IMR-90 (cell line): ENCODE measurements around the gene NCLN. TPM values are rescaled to one million over a fixed set of nuclear protein-coding genes. Genes with fewer than 3 reads are reported as not detected.
A peak's percentile ranks its signal among the peaks of the same experiment; 100 is the strongest.

Experiments used
- ATAC-seq: fragments of 200-7000 bp; cut with Tn5 transposase; 2 replicates; pipeline ENCODE4 v1.9.1; 2020; ENCODE audit warnings: low read depth, mild to moderate bottlenecking, moderate library complexity
- BruUV-seq: library from RNA; stranded (reverse); fragments of 400-500 nt; replicated peaks from 2 replicates; lab custom pipeline; 2021; lab: Mats Ljungman, UMichigan
- CTCF ChIA-PET: fragments of 300-600 bp; formaldehyde crosslinking; extraction: SDS; loops from one replicate; lab custom pipeline; 2021; ENCODE audit warnings: antibody characterized with exemption; lab: Yijun Ruan, JAX
- POLR2A ChIA-PET: fragments of 300-600 bp; sonication (Branson Sonifier 250); formaldehyde crosslinking; loops from one replicate; lab custom pipeline; 2022; ENCODE audit warnings: antibody characterized with exemption; ENCODE audit not compliant: unreplicated experiment; lab: Charles Lee
- DNase-seq: peaks from one replicate; pipeline ENCODE4 v3.0.0; 2013
- H2AFZ ChIP-seq: replicated peaks from 2 replicates; pipeline ENCODE3; 2013; ENCODE audit warnings: low read length, mild to moderate bottlenecking; ENCODE audit not compliant: poor library complexity
- H2AK5ac ChIP-seq: 2 replicates; pipeline ENCODE4 v1.6.1; 2013; ENCODE audit warnings: low read depth, low read length, inconsistent platforms
- H2AK9ac ChIP-seq: replicated peaks from 2 replicates; pipeline ENCODE3; 2013; ENCODE audit warnings: mild to moderate bottlenecking, low read depth, low read length, moderate library complexity; ENCODE audit not compliant: poor library complexity
- H2BK120ac ChIP-seq: 2 replicates; pipeline ENCODE4 v1.6.1; 2013; ENCODE audit warnings: low read depth, low read length, inconsistent platforms
- H2BK15ac ChIP-seq: 3 replicates; pipeline ENCODE4 v1.6.1; 2013; ENCODE audit warnings: low read depth, low read length, inconsistent platforms
- H2BK20ac ChIP-seq: 2 replicates; pipeline ENCODE4 v1.6.1; 2013; ENCODE audit warnings: low read depth, mild to moderate bottlenecking, inconsistent platforms, low read length, moderate library complexity
- H2BK5ac ChIP-seq: 2 replicates; pipeline ENCODE4 v1.6.1; 2013; ENCODE audit warnings: mild to moderate bottlenecking, low read depth, low read length, inconsistent platforms; ENCODE audit not compliant: poor library complexity, severe bottlenecking
- H3K14ac ChIP-seq: replicated peaks from 2 replicates; pipeline ENCODE4 v1.6.1; 2013; ENCODE audit warnings: low read depth, low read length, inconsistent platforms
- H3K18ac ChIP-seq: 2 replicates; pipeline ENCODE4 v1.6.1; 2013; ENCODE audit warnings: low read depth, low read length, control low read depth
- H3K23ac ChIP-seq: 2 replicates; pipeline ENCODE4 v1.6.1; 2013; ENCODE audit warnings: low read depth, low read length, inconsistent platforms
- H3K27ac ChIP-seq: 2 replicates; pipeline ENCODE4 v1.5.1; 2013; ENCODE audit warnings: mild to moderate bottlenecking, control low read depth, low read length; ENCODE audit not compliant: insufficient read depth
- H3K27me3 ChIP-seq: 2 replicates; pipeline ENCODE4 v1.6.1; 2013; ENCODE audit warnings: low read length; ENCODE audit not compliant: control insufficient read depth, insufficient read depth
- H3K36me3 ChIP-seq: 2 replicates; pipeline ENCODE4 v1.6.1; 2013; ENCODE audit warnings: low read length, mixed read lengths; ENCODE audit not compliant: control insufficient read depth, insufficient read depth
- H3K4ac ChIP-seq: 2 replicates; pipeline ENCODE4 v1.6.1; 2013; ENCODE audit warnings: low read depth, low read length, inconsistent platforms
- H3K4me1 ChIP-seq: 2 replicates; pipeline ENCODE4 v1.6.1; 2013; ENCODE audit warnings: low read length, mixed read lengths; ENCODE audit not compliant: control insufficient read depth, insufficient read depth
- H3K4me2 ChIP-seq: 2 replicates; pipeline ENCODE4 v1.6.1; 2013; ENCODE audit warnings: low read depth, mild to moderate bottlenecking, control low read depth, low read length, moderate library complexity
- H3K4me3 ChIP-seq: 2 replicates; pipeline ENCODE4 v1.5.1; 2013; ENCODE audit warnings: low read depth, mild to moderate bottlenecking, control low read depth, low read length, moderate library complexity; ENCODE audit not compliant: insufficient read depth
- H3K56ac ChIP-seq: 2 replicates; pipeline ENCODE4 v1.6.1; 2013; ENCODE audit warnings: low read length, inconsistent platforms; ENCODE audit not compliant: insufficient read depth; ENCODE audit errors: extremely low read depth
- H3K79me1 ChIP-seq, 2 experiments: 2 replicates each; pipeline ENCODE4 v1.6.1; 2013; ENCODE audit warnings: low read length in 2 of 2, inconsistent platforms in 1 of 2, low read depth in 1 of 2
- H3K9ac ChIP-seq: 2 replicates; pipeline ENCODE4 v1.6.1; 2013; ENCODE audit warnings: low read depth, low read length, control low read depth
- H3K9me1 ChIP-seq: 2 replicates; pipeline ENCODE4 v1.6.1; 2013; ENCODE audit warnings: low read length, inconsistent platforms; ENCODE audit not compliant: insufficient read depth
- H3K9me3 ChIP-seq: 2 replicates; pipeline ENCODE4 v1.6.1; 2013; ENCODE audit warnings: low read length; ENCODE audit not compliant: control insufficient read depth, insufficient read depth
- H4K20me1 ChIP-seq: 2 replicates; pipeline ENCODE4 v1.6.1; 2013; ENCODE audit warnings: low read length, inconsistent platforms; ENCODE audit not compliant: insufficient read depth
- H4K5ac ChIP-seq: 2 replicates; pipeline ENCODE4 v1.6.1; 2013; ENCODE audit warnings: mild to moderate bottlenecking, low read depth, low read length, control low read depth
- H4K8ac ChIP-seq, 2 experiments: 2 replicates each; pipeline ENCODE4 v1.6.1; 2013; ENCODE audit warnings: low read depth in 2 of 2, low read length in 2 of 2, control low read depth in 1 of 2, inconsistent platforms in 1 of 2
- H4K91ac ChIP-seq: 2 replicates; pipeline ENCODE4 v1.6.1; 2013; ENCODE audit warnings: low read depth, low read length, inconsistent platforms; ENCODE audit not compliant: insufficient read depth
- MAZ ChIP-seq: IDR thresholded peaks from 2 replicates; pipeline ENCODE4 v1.6.1; 2012; ENCODE audit warnings: low read depth, mild to moderate bottlenecking, low read length, improper control_type of control experiment, moderate library complexity, borderline replicate concordance
- POLR2A ChIP-seq: IDR thresholded peaks from 2 replicates; pipeline ENCODE4 v1.6.1; 2012; ENCODE audit warnings: mild to moderate bottlenecking, low read depth, low read length
- RFX5 ChIP-seq: IDR thresholded peaks from 2 replicates; pipeline ENCODE4 v1.8.0; 2012; ENCODE audit warnings: low read depth, mild to moderate bottlenecking, low read length, moderate library complexity
- WGBS, 2 experiments: methylation state at CpG; one replicate each; pipeline versions ENCODE4 v1.1.5 to v1.1.7; 2013; ENCODE audit warnings: missing lambda C conversion rate in 2 of 2; ENCODE audit not compliant: insufficient read length in 1 of 2; ENCODE audit errors: extremely low coverage in 2 of 2; 5-methylcytosine and 5-hydroxymethylcytosine counted together
- dilution Hi-C: fragments of 300-500 bp; cut with HindIII; formaldehyde crosslinking; loops from one replicate; pipeline ENCODE4 v1.14.3; 2018; ENCODE audit warnings: low sequenced_read_pairs; ENCODE audit not compliant: unreplicated experiment
- in situ Hi-C: fragments of 300-500 bp; cut with MboI; formaldehyde crosslinking; loops from 3 replicates; pipeline ENCODE4 v1.14.3; 2019; ENCODE audit warnings: low sequenced_read_pairs, inconsistent platforms, mixed read lengths
- intact Hi-C: fragments of 100-400 bp; cut with micrococcal nuclease; formaldehyde crosslinking; loops from 2 replicates; pipeline ENCODE4 v1.10.0; 2022
- polyA plus RNA-seq, 3 experiments: library from polyadenylated mRNA; depleted of rRNA; stranded (reverse); fragments of >200 nt; gene quantifications; 2 replicates each; pipeline ENCODE4 v1.2.3, GENCODE V29; 2012; ENCODE audit warnings: low replicate concordance in 1 of 3
- total RNA-seq: library from RNA; depleted of rRNA; stranded (reverse); fragments of >200 nt; gene quantifications from 2 replicates; pipeline ENCODE4 v1.2.3, GENCODE V29; 2012
- TF ChIP-seq, protein P1 (sequence below): conservative IDR thresholded peaks from 2 replicates; pipeline ENCODE4 v1.5.1; 2012; ENCODE audit warnings: mild to moderate bottlenecking, low read depth, low read length, improper control_type of control experiment

NCLN gene
- total and polyA plus RNA-seq, 2 of the 4 experiments (the other 2 are of a cell fraction), result 32.8 to 90.8 TPM

- in situ Hi-C loops (no loop called here), intact Hi-C loops (no loop called here), dilution Hi-C loops (no loop called here)
- POLR2A ChIA-PET, result no interaction called here
- Histone ChIP-seq H2BK5ac (no peak within 1 kb of the TSS), H3K27me3 (peaks cover 43% of the 10 kb centered on the region), H3K9ac (no peak within 1 kb of the TSS), H4K8ac (no peak within 1 kb of the TSS), H3K4me1 (peaks cover 2% of the 10 kb centered on the region; the same call in 1 of the 2 replicates), H2AFZ (peak within 1 kb of the TSS; percentile 83), H3K4ac (no peak within 1 kb of the TSS), H2BK15ac (no peak within 1 kb of the TSS), H2AK5ac (no peak within 1 kb of the TSS), H2AK9ac (peak within 1 kb of the TSS; percentile 28), H3K9me3 (no peaks in the 10 kb centered on the region), H3K23ac (no peak within 1 kb of the TSS), H2BK120ac (no peak within 1 kb of the TSS), H3K27ac (no peak within 1 kb of the TSS), H3K4me3 (peak within 1 kb of the TSS; percentile 41; the same call in 1 of the 2 replicates), H2BK20ac (no peak within 1 kb of the TSS), H3K9me1 (no peaks in the 10 kb centered on the region), H3K18ac (no peak within 1 kb of the TSS), H3K56ac (no peak within 1 kb of the TSS), H4K5ac (no peak within 1 kb of the TSS), H3K14ac (no peak within 1 kb of the TSS), H3K36me3 (no peaks in the 10 kb centered on the region), H4K20me1 (no peaks in the 10 kb centered on the region; the same call in 1 of the 2 replicates), H3K79me1 (no peaks in the 10 kb centered on the region), H4K91ac (no peak within 1 kb of the TSS), H3K4me2 (peak within 1 kb of the TSS; percentile 73)
- CTCF ChIA-PET, result interaction anchor here (0.7 kb wide), 1 partner anchor 9 kb away, joined by 3 read pairs; no protein-coding TSS in a partner anchor
- BruUV-seq, result no TSS peak
- no peak for DNase-seq
- WGBS, 2 experiments, result 1% methylated on average over 21 of the region's 94 CpGs; no CpG with 5 or more reads in 1 of the 2 experiments
- TF ChIP-seq POLR2A (no peak), MAZ (peak; percentile 49; the same call in 1 of the 2 replicates), RFX5 (no peak)
- TF ChIP-seq, protein P1, sequence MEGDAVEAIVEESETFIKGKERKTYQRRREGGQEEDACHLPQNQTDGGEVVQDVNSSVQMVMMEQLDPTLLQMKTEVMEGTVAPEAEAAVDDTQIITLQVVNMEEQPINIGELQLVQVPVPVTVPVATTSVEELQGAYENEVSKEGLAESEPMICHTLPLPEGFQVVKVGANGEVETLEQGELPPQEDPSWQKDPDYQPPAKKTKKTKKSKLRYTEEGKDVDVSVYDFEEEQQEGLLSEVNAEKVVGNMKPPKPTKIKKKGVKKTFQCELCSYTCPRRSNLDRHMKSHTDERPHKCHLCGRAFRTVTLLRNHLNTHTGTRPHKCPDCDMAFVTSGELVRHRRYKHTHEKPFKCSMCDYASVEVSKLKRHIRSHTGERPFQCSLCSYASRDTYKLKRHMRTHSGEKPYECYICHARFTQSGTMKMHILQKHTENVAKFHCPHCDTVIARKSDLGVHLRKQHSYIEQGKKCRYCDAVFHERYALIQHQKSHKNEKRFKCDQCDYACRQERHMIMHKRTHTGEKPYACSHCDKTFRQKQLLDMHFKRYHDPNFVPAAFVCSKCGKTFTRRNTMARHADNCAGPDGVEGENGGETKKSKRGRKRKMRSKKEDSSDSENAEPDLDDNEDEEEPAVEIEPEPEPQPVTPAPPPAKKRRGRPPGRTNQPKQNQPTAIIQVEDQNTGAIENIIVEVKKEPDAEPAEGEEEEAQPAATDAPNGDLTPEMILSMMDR, result peak; percentile 61
- peak; percentile 95 for ATAC-seq
Observed at GRCh38 chr19:3224346-3225168, 38.8 kb downstream of the NCLN start, which contains the start of gene CELF5. CELF5 (plus strand) TSS chr19:3224661; CDS start chr19:3224740, 79 bp downstream.
